HG02642 (cell line): Measurements from ENCODE around the gene RND1.

Source experiments
- ATAC-seq: cut with Tn5 transposase; IDR thresholded peaks from one replicate; pipeline ENCODE4 v1.9.1; 2021; ENCODE audit warnings: mild to moderate bottlenecking; ENCODE audit not compliant: unreplicated experiment, poor library complexity

RND1 gene

GRCh38 chr12:48813465-48814261, 52.0 kb downstream of the RND1 start:
- no peak for ATAC-seq

GRCh38 chr12:48812389-48812788, 53.3 kb downstream of the RND1 start:
- no peak for ATAC-seq

- no peak for ATAC-seq
These were observed 54.1 kb downstream of the RND1 start for GRCh38 chr12:48811437-48812090.

GRCh38 chr12:48810903-48811431, 54.7 kb downstream of the RND1 start:
- no peak for ATAC-seq

GRCh38 chr12:48807981-48808380, 57.7 kb downstream of the RND1 start:
- no peak for ATAC-seq
